ENCODE results near the gene S100A7A. TPM values are rescaled to one million over a fixed set of nuclear protein-coding genes. Genes with fewer than 3 reads are reported as not detected.

The S100A7A gene
- total and polyA plus RNA-seq, 2 of the 8 experiments (the other 6 are each of a cell fraction or from before 2014, with no cell fraction given), result not detected

- Histone ChIP-seq H3K4me3 (ENCODE audit: extremely low read depth in 1 of 4, insufficient read depth in 2 of 4, low read depth in 3 of 4, low read length in 4 of 4) (no peak overlapping the region), H3K9ac (replicated peaks in 1 of 4; ENCODE audit: extremely low read depth in 1 of 4, low read depth in 3 of 4, low read length in 3 of 4) (no peak overlapping the region), H3K36me3 (ENCODE audit: control insufficient read depth in 2 of 4, insufficient read depth in 4 of 4, low read length in 3 of 4) (no peaks in the 10 kb centered on the region), H4K20me1 (replicated peaks in 1 of 2; ENCODE audit: control insufficient read depth in 1 of 2, insufficient read depth in 2 of 2, low read length in 2 of 2) (no peaks in the 10 kb centered on the region), H3K4me2 (ENCODE audit: insufficient read depth in 1 of 2, low read depth in 2 of 2, low read length in 2 of 2) (no peak overlapping the region), H3K4me1 (replicated peaks in 1 of 4; ENCODE audit: control insufficient read depth in 3 of 4, insufficient read depth in 4 of 4, low read length in 3 of 4) (peaks cover 3 to 8% (median 5%) of the 10 kb centered on the region in 4 experiments; a peak in 5 of 7 replicates), H2BK120ac (replicated peaks; ENCODE audit: low read depth, low read length) (no peak overlapping the region), H3K14ac (ENCODE audit: insufficient read length) (no peak overlapping the region), H3K18ac (ENCODE audit: extremely low read depth, low read length) (no peak overlapping the region), H2BK15ac (ENCODE audit: low read length) (0 out of 2 replicates have a peak overlapping the region, but pooled peaks have one; percentile 74), H3K4ac (replicated peaks; ENCODE audit: insufficient read length, low read depth, low read length) (no peak overlapping the region), H3K79me2 (ENCODE audit: control insufficient read depth in 1 of 2, insufficient read depth in 2 of 2, low read length in 2 of 2) (no peaks in the 10 kb centered on the region), H3K56ac (replicated peaks; ENCODE audit: insufficient read length, low read depth, low read length) (no peak overlapping the region), H3K27ac (ENCODE audit: low read depth, low read length) (no peak overlapping the region), H2BK12ac (ENCODE audit: low read depth, low read length) (no peak overlapping the region), H3K79me1 (ENCODE audit: low read depth, low read length) (no peaks in the 10 kb centered on the region), H2BK5ac (ENCODE audit: low read depth, low read length) (no peak overlapping the region), H2AFZ (ENCODE audit: low read length) (no peak overlapping the region), H2AK5ac (ENCODE audit: low read depth, low read length) (no peak overlapping the region), H4K5ac (ENCODE audit: insufficient read length, low read depth, low read length) (no peak overlapping the region), H2BK20ac (ENCODE audit: low read length) (no peak overlapping the region), H3K9me3 (ENCODE audit: insufficient read depth in 2 of 2, low read depth in 1 of 2, low read length in 1 of 2) (peaks cover 17 to 19% of the 10 kb centered on the region in 2 experiments; a peak in 2 of 4 replicates), H3K23me2 (ENCODE audit: low read depth, low read length) (no peaks in the 10 kb centered on the region), H3K27me3 (replicated peaks in 1 of 4; ENCODE audit: control insufficient read depth in 3 of 4, extremely low read depth in 1 of 4, insufficient read depth in 3 of 4, low read length in 3 of 4) (no peaks in the 10 kb centered on the region; a peak in 1 of 7 replicates), H3K23ac (ENCODE audit: insufficient read length) (no peak overlapping the region), H4K8ac (ENCODE audit: extremely low read depth, insufficient read depth, low read length) (no peak overlapping the region), H4K91ac (replicated peaks; ENCODE audit: insufficient read length, low read length) (no peak overlapping the region)
- no peak for FAIRE-seq
- DNase-seq (ENCODE audit: low read depth in 1 of 2, low spot score in 2 of 2), result no peak
- POLR2A ChIA-PET (ENCODE audit: partially characterized antibody), result no interaction called here
- CTCF ChIA-PET (ENCODE audit: partially characterized antibody), result interaction anchor here (1.5 to 2.6 kb wide), 3 partner anchors 40 to 117 kb away, joined by 3 to 5 read pairs (median 5); no protein-coding TSS in a partner anchor
- TF ChIP-seq TAF7 (optimal IDR thresholded peaks at IDR 0.05; ENCODE audit: borderline replicate concordance, low read depth, low read length), result no peak
- no peak for TF ChIP-seq KDM5A (IDR thresholded peaks at IDR 0.05; ENCODE audit: low read length)
- TF ChIP-seq RBBP5 (IDR thresholded peaks at IDR 0.05; ENCODE audit: borderline replicate concordance, low read depth, low read length), result no peak
- no peak for TF ChIP-seq JUND (IDR thresholded peaks at IDR 0.05; ENCODE audit: low read length)
- TF ChIP-seq, protein P1, sequence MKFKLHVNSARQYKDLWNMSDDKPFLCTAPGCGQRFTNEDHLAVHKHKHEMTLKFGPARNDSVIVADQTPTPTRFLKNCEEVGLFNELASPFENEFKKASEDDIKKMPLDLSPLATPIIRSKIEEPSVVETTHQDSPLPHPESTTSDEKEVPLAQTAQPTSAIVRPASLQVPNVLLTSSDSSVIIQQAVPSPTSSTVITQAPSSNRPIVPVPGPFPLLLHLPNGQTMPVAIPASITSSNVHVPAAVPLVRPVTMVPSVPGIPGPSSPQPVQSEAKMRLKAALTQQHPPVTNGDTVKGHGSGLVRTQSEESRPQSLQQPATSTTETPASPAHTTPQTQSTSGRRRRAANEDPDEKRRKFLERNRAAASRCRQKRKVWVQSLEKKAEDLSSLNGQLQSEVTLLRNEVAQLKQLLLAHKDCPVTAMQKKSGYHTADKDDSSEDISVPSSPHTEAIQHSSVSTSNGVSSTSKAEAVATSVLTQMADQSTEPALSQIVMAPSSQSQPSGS (IDR thresholded peaks at IDR 0.05; ENCODE audit: low read length), result no peak
- no peak for TF ChIP-seq TEAD4 (IDR thresholded peaks at IDR 0.05; ENCODE audit: low read depth, low read length)
- TF ChIP-seq SP2 (IDR thresholded peaks at IDR 0.05; ENCODE audit: low read length), result no peak
- TF ChIP-seq CHD1 (IDR thresholded peaks at IDR 0.05; ENCODE audit: low read depth, low read length), result no peak
- no peak for TF ChIP-seq CREB1 (IDR thresholded peaks at IDR 0.05)
- TF ChIP-seq CTCF (IDR thresholded peaks at IDR 0.05; ENCODE audit: control extremely low read depth in 1 of 3, insufficient read depth in 1 of 3, low read depth in 1 of 3, low read length in 3 of 3), result no peak
- no peak for TF ChIP-seq RFX5 (IDR thresholded peaks at IDR 0.05; ENCODE audit: borderline replicate concordance, low read depth, low read length)
Observed at GRCh38 chr1:153470707-153471106, 54.4 kb downstream of the S100A7A start.
